Natural killer cell (primary cell): ENCODE results near the gene RGR. TPM values are rescaled to one million over a fixed set of nuclear protein-coding genes. Genes with fewer than 3 reads are reported as not detected.

Experiments
- ATAC-seq, 3 donors: fragments of 150-1000 bp in 2 of 3; fragments of 200-7000 bp in 1 of 3; cut with Tn5 transposase; 1 replicate in 1 of 3; 2 replicates in 2 of 3; pipeline ENCODE4 v1.10.0; 2021; ENCODE audit warnings: mild to moderate bottlenecking in 2 of 3, moderate library complexity in 2 of 3
- DNase-seq, 2 donors: peaks; one replicate each; pipeline versions ENCODE4 v3.0.0 to v3.0.0-alpha.2; 2013 to 2021; ENCODE audit warnings: mixed read lengths in 1 of 2
- H3K27ac ChIP-seq: one replicate; pipeline ENCODE4 v1.5.1; 2013; ENCODE audit warnings: mild to moderate bottlenecking, low read length
- H3K27me3 ChIP-seq: one replicate; pipeline ENCODE4 v1.6.1; 2013; ENCODE audit warnings: low read length; ENCODE audit not compliant: control insufficient read depth, insufficient read depth
- H3K36me3 ChIP-seq: one replicate; pipeline ENCODE4 v1.6.1; 2013; ENCODE audit warnings: low read length; ENCODE audit not compliant: control insufficient read depth, insufficient read depth
- H3K4me1 ChIP-seq: one replicate; pipeline ENCODE4 v1.6.1; 2013; ENCODE audit warnings: low read length; ENCODE audit not compliant: control insufficient read depth, insufficient read depth
- H3K4me3 ChIP-seq: one replicate; pipeline ENCODE4 v1.5.1; 2013; ENCODE audit warnings: low read length
- H3K9me3 ChIP-seq: one replicate; pipeline ENCODE4 v1.6.1; 2013; ENCODE audit warnings: low read length; ENCODE audit not compliant: control insufficient read depth, insufficient read depth
- H3K27ac Mint-ChIP-seq, 2 donors: one replicate each; pipeline ENCODE4 v1.8.0; 2022; ENCODE audit warnings: mild to moderate bottlenecking in 2 of 2, mixed read lengths in 2 of 2, moderate library complexity in 1 of 2
- H3K27me3 Mint-ChIP-seq, 2 donors: one replicate each; pipeline ENCODE4 v1.8.0; 2022; ENCODE audit warnings: low read depth in 2 of 2, mixed read lengths in 2 of 2
- H3K36me3 Mint-ChIP-seq: one replicate; pipeline ENCODE4 v1.8.0; 2022; ENCODE audit warnings: mixed read lengths
- H3K4me1 Mint-ChIP-seq, 2 donors: one replicate each; pipeline ENCODE4 v1.8.0; 2022; ENCODE audit warnings: mixed read lengths in 2 of 2
- H3K4me3 Mint-ChIP-seq: one replicate; pipeline ENCODE4 v1.8.0; 2022; ENCODE audit warnings: mild to moderate bottlenecking, moderate library complexity, mixed read lengths
- H3K9me3 Mint-ChIP-seq, 2 donors: one replicate each; pipeline ENCODE4 v1.8.0; 2022; ENCODE audit warnings: mixed read lengths in 2 of 2
- WGBS: methylation state at CpG from one replicate; pipeline ENCODE4 v1.1.7; 2013; ENCODE audit warnings: missing lambda C conversion rate; ENCODE audit not compliant: insufficient coverage; 5-methylcytosine and 5-hydroxymethylcytosine counted together
- intact Hi-C: fragments of 100-400 bp; cut with micrococcal nuclease; formaldehyde crosslinking; loops from one replicate; pipeline ENCODE4 v1.14.2; 2022
- total RNA-seq, 4 donors: library from RNA; stranded (reverse); fragments of 120-200 nt in 1 of 4; gene quantifications; one replicate each; pipeline versions ENCODE4 v1.2.3 to v1.2.4, GENCODE V29; 2013 to 2022
- TF ChIP-seq, protein P1 (sequence below): fragments of 200-600 bp; IDR thresholded peaks from one replicate; pipeline ENCODE4 v1.8.0; 2022; ENCODE audit warnings: antibody characterized with exemption

RGR gene
- total RNA-seq, 3 donors from 2014 or later (not counting 1 experiment from before 2014, with no cell fraction given): not detected

GRCh38 chr10:84296091-84296981 is 51.5 kb downstream of the RGR start:
- Mint-ChIP-seq H3K27me3 (peaks cover 0 to 7% of the 10 kb centered on the region in 2 donors), H3K4me1 (no peaks in the 10 kb centered on the region), H3K36me3 (no peaks in the 10 kb centered on the region), H3K27ac (no peak overlapping the region), H3K9me3 (no peaks in the 10 kb centered on the region), H3K4me3 (no peak overlapping the region)
- Histone ChIP-seq H3K4me3 (no peak overlapping the region), H3K36me3 (no peaks in the 10 kb centered on the region), H3K27ac (no peak overlapping the region), H3K4me1 (no peaks in the 10 kb centered on the region), H3K9me3 (no peaks in the 10 kb centered on the region), H3K27me3 (no peaks in the 10 kb centered on the region)
- TF ChIP-seq, protein P1, sequence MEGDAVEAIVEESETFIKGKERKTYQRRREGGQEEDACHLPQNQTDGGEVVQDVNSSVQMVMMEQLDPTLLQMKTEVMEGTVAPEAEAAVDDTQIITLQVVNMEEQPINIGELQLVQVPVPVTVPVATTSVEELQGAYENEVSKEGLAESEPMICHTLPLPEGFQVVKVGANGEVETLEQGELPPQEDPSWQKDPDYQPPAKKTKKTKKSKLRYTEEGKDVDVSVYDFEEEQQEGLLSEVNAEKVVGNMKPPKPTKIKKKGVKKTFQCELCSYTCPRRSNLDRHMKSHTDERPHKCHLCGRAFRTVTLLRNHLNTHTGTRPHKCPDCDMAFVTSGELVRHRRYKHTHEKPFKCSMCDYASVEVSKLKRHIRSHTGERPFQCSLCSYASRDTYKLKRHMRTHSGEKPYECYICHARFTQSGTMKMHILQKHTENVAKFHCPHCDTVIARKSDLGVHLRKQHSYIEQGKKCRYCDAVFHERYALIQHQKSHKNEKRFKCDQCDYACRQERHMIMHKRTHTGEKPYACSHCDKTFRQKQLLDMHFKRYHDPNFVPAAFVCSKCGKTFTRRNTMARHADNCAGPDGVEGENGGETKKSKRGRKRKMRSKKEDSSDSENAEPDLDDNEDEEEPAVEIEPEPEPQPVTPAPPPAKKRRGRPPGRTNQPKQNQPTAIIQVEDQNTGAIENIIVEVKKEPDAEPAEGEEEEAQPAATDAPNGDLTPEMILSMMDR: no peak
- 89% methylated on average over 10 of the region's 10 CpGs for WGBS
- no peak for ATAC-seq
- intact Hi-C loops: no loop called here
- no peak for DNase-seq

GRCh38 chr10:84298057-84298456 is 53.2 kb downstream of the RGR start:
- H3K27me3 Mint-ChIP-seq: peaks cover 0 to 11% of the 10 kb centered on the region in 2 donors
- Histone ChIP-seq H3K36me3 (no peaks in the 10 kb centered on the region), H3K4me1 (no peaks in the 10 kb centered on the region), H3K4me3 (no peak overlapping the region), H3K27ac (no peak overlapping the region), H3K9me3 (no peaks in the 10 kb centered on the region), H3K27me3 (no peaks in the 10 kb centered on the region)
- no peak for DNase-seq
- intact Hi-C loops: no loop called here
- H3K4me1 Mint-ChIP-seq: no peaks in the 10 kb centered on the region
- 92% methylated on average over 3 of the region's 3 CpGs for WGBS
- no peaks in the 10 kb centered on the region for H3K9me3 Mint-ChIP-seq
- H3K36me3 Mint-ChIP-seq: no peaks in the 10 kb centered on the region
- H3K4me3 Mint-ChIP-seq: no peak overlapping the region
- no peak overlapping the region for H3K27ac Mint-ChIP-seq
- TF ChIP-seq, protein P1: no peak
- no peak for ATAC-seq

GRCh38 chr10:84302223-84302622 is 57.4 kb downstream of the RGR start:
- Histone ChIP-seq H3K27me3 (no peaks in the 10 kb centered on the region), H3K4me3 (no peak overlapping the region), H3K36me3 (no peaks in the 10 kb centered on the region), H3K27ac (no peak overlapping the region), H3K4me1 (no peaks in the 10 kb centered on the region), H3K9me3 (no peaks in the 10 kb centered on the region)
- Mint-ChIP-seq H3K27me3 (peaks cover 9 to 15% of the 10 kb centered on the region in 2 donors), H3K4me1 (no peaks in the 10 kb centered on the region), H3K27ac (no peak overlapping the region), H3K36me3 (no peaks in the 10 kb centered on the region), H3K4me3 (no peak overlapping the region), H3K9me3 (no peaks in the 10 kb centered on the region)
- intact Hi-C loops: no loop called here
- TF ChIP-seq, protein P1: no peak
- DNase-seq: no peak
- WGBS: 92% methylated on average over 2 of the region's 2 CpGs
- no peak for ATAC-seq
